DOHH2 (cell line): ENCODE data around the gene KLK4.

Experiments
- EZH2phosphoT487 ChIP-seq: fragments of 200-600 bp; sonication (generic); IDR thresholded peaks from 2 replicates; pipeline ENCODE4 v1.6.1; 2017; ENCODE audit warnings: borderline replicate concordance, mild to moderate bottlenecking, antibody characterized with exemption, low read length, moderate library complexity, mixed read lengths
- TF ChIP-seq, protein P1 (sequence below): fragments of 200-600 bp; sonication (generic); IDR thresholded peaks from one replicate; pipeline ENCODE4 v1.5.1; 2014; ENCODE audit warnings: antibody characterized with exemption, mild to moderate bottlenecking, low read depth, low read length; ENCODE audit not compliant: poor library complexity, severe bottlenecking

DNA sequence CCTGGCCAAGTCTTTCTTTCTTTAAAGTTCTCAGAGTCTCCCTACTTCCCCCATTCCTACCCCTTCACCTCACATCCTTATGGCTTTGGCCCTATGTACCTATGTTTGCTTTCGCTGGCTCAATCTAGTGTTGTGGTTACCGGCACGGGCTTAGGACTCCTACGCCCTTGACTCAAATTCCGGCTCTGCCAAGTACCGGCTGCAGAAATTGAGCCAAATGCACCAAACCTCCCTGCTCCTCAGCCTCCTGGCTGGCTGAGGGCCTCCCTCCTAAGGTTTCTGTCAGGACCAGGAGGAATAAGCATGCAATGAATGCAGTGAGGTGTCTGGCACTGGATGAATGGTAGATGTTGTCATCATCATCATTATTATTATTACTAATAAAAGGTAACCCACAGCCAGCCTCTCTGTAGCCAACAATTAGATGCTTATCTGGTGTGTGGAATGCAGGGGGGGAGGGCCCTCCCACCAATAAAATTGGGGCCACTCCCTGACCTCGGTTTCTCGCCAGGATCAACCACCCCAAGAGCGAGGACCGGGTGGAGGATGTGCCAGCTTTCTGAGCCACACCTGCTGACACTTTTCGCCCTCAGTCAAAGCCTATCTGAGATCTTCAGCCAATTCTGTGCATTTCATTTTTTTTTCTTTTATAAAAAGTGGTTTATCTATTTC is 21.0 kb upstream of the KLK4 start:
- TF ChIP-seq, protein P1, sequence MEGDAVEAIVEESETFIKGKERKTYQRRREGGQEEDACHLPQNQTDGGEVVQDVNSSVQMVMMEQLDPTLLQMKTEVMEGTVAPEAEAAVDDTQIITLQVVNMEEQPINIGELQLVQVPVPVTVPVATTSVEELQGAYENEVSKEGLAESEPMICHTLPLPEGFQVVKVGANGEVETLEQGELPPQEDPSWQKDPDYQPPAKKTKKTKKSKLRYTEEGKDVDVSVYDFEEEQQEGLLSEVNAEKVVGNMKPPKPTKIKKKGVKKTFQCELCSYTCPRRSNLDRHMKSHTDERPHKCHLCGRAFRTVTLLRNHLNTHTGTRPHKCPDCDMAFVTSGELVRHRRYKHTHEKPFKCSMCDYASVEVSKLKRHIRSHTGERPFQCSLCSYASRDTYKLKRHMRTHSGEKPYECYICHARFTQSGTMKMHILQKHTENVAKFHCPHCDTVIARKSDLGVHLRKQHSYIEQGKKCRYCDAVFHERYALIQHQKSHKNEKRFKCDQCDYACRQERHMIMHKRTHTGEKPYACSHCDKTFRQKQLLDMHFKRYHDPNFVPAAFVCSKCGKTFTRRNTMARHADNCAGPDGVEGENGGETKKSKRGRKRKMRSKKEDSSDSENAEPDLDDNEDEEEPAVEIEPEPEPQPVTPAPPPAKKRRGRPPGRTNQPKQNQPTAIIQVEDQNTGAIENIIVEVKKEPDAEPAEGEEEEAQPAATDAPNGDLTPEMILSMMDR = no peak
- TF ChIP-seq EZH2phosphoT487 = no peak
